Lower leg skin (tissue), 4 donors: ENCODE measurements around the gene BNC2. TPM values are rescaled to one million over a fixed set of nuclear protein-coding genes. Genes with fewer than 3 reads are reported as not detected.

Experiments used
- DNase-seq, 2 donors: peaks; one replicate each; pipeline ENCODE4 v3.0.0-alpha.2; 2019; ENCODE audit warnings: low spot score in 2 of 2
- H3K4me3 ChIP-seq: fragments of 200-600 bp; sonication (generic); 2 replicates; pipeline ENCODE4 v1.5.1; 2017; ENCODE audit warnings: mild to moderate bottlenecking, low read depth; ENCODE audit not compliant: poor library complexity, severe bottlenecking
- CTCF ChIP-seq, 3 donors: fragments of 450-650 bp; IDR thresholded peaks; one replicate each; pipeline ENCODE4 v1.5.1; 2016; ENCODE audit warnings: antibody characterized with exemption in 3 of 3, mild to moderate bottlenecking in 3 of 3, moderate library complexity in 2 of 3
- POLR2A ChIP-seq, 2 donors: fragments of 450-650 bp; IDR thresholded peaks; one replicate each; pipeline ENCODE4 v1.6.1; 2016 to 2017; ENCODE audit warnings: antibody characterized with exemption in 2 of 2, mild to moderate bottlenecking in 1 of 2, moderate library complexity in 1 of 2
- WGBS, 2 donors: methylation state at CpG; one replicate each; pipeline ENCODE4 v1.1.5; 2018; 5-methylcytosine and 5-hydroxymethylcytosine counted together
- intact Hi-C: fragments of 100-400 bp; cut with DNase I; formaldehyde crosslinking; loops from one replicate; pipeline ENCODE4 v1.15.0; 2023; ENCODE audit warnings: low total_unique reads
- total RNA-seq, 4 donors: library from RNA; depleted of rRNA; stranded (reverse); fragments of >200 nt; gene quantifications; one replicate each; pipeline ENCODE4 v1.1.0, GENCODE V29; 2016

The BNC2 gene
- total RNA-seq, 4 donors from 2014 or later = 1.7 to 8.5 (median 3.7) TPM

GRCh38 chr9:16370647-16371046 lies 499.8 kb downstream of the BNC2 start:
- no peak for DNase-seq
- intact Hi-C loops = no loop called here
- 96 to 98% methylated on average over 13 of the region's 13 CpGs for WGBS, 2 donors
- no peak for TF ChIP-seq CTCF (IDR thresholded peaks at IDR 0.05)
- no peak for TF ChIP-seq POLR2A (IDR thresholded peaks at IDR 0.05)
- no peak overlapping the region for H3K4me3 ChIP-seq

GRCh38 chr9:16369427-16369826 lies 501.0 kb downstream of the BNC2 start:
- no peak for DNase-seq
- TF ChIP-seq POLR2A (IDR thresholded peaks at IDR 0.05) = no peak
- no peak for TF ChIP-seq CTCF (IDR thresholded peaks at IDR 0.05)
- intact Hi-C loops = no loop called here
- 91 to 100% methylated on average over 4 of the region's 4 CpGs for WGBS, 2 donors
- H3K4me3 ChIP-seq = no peak overlapping the region

GRCh38 chr9:16368237-16369087 lies 502.0 kb downstream of the BNC2 start:
- no peak for TF ChIP-seq POLR2A (IDR thresholded peaks at IDR 0.05)
- TF ChIP-seq CTCF (IDR thresholded peaks at IDR 0.05) = no peak
- 63 to 74% methylated on average over 8 of the region's 8 CpGs for WGBS, 2 donors
- DNase-seq = no peak
- H3K4me3 ChIP-seq = no peak overlapping the region
- intact Hi-C loops = no loop called here

- whole genome bisulfite sequencing, 2 donors = 81 to 84% methylated on average over 9 of the region's 9 CpGs
- DNase-seq = no peak
- intact Hi-C loops = no loop called here
- no peak for TF ChIP-seq CTCF (IDR thresholded peaks at IDR 0.05)
- TF ChIP-seq POLR2A (IDR thresholded peaks at IDR 0.05) = no peak
- H3K4me3 ChIP-seq = no peak overlapping the region
These were observed 502.8 kb downstream of the BNC2 start for GRCh38 chr9:16367605-16368231.

- TF ChIP-seq CTCF (IDR thresholded peaks at IDR 0.05) (no peak), POLR2A (IDR thresholded peaks at IDR 0.05) (no peak)
- WGBS, 2 donors = 58 to 69% methylated on average over 8 of the region's 8 CpGs
- intact Hi-C loops = no loop called here
- no peak overlapping the region for H3K4me3 ChIP-seq
- peak in 1 of 2 donors; percentile 83 for DNase-seq
These were observed 506.1 kb downstream of the BNC2 start for GRCh38 chr9:16364347-16364746.
